Measurements from ENCODE around the gene ZNF329.

- TF ChIP-seq POLR2A (IDR thresholded peaks at IDR 0.05): no peak
- TF ChIP-seq CTCF (IDR thresholded peaks at IDR 0.05): no peak
Measured at GRCh38 chr19:58079792-58080191, 70.8 kb downstream of the ZNF329 start.

Data from thyroid gland (tissue), 4 donors.